Posterior vena cava (tissue), 2 donors: ENCODE data around the gene LHPP. TPM values are rescaled to one million over a fixed set of nuclear protein-coding genes. Genes with fewer than 3 reads are reported as not detected.

ENCODE experiments used
- DNase-seq: peaks from one replicate; pipeline ENCODE4 v3.0.0-alpha.2; 2020; ENCODE audit warnings: low spot score
- intact Hi-C, 2 donors: fragments of 100-400 bp; cut with DNase I; formaldehyde crosslinking; loops; one replicate each; pipeline versions ENCODE4 v1.14.1 to v1.14.2; 2022 to 2023
- total RNA-seq, 2 donors: library from RNA; stranded (reverse); fragmentation: NEBNext Ultra II Directional; extraction: Animal tissue kit (Norgen Biotek cat#: 25700); gene quantifications; one replicate each; pipeline ENCODE4 v1.2.1, GENCODE V29; 2021
- donor health status: DM: yes; HTN: yes; CAD: no.
- donor health status: DM: yes; HTN: yes; CAD: no.

LHPP gene
- total RNA-seq, 2 donors from 2014 or later, result 11.9 to 13.0 TPM

GRCh38 chr10:124637091-124637700 is 175.6 kb downstream of the LHPP start:
- intact Hi-C loops, result no loop called here
- no peak for DNase-seq

- DNase-seq, result no peak
- intact Hi-C loops, result no loop called here
These were observed 176.1 kb downstream of the LHPP start for GRCh38 chr10:124637746-124638145.

- intact Hi-C loops, result no loop called here
- no peak for DNase-seq
These were observed 177.6 kb downstream of the LHPP start for GRCh38 chr10:124639206-124639605.

- intact Hi-C loops, result loop anchor here in 1 of 2 donors (10.0 kb wide), 1 partner anchor 95 kb away; no protein-coding TSS in a partner anchor
- no peak for DNase-seq
These were observed 178.0 kb downstream of the LHPP start for GRCh38 chr10:124639646-124640045.

GRCh38 chr10:124640056-124640455 is 178.4 kb downstream of the LHPP start:
- DNase-seq, result no peak
- intact Hi-C loops, result loop anchor here in 1 of 2 donors (10.0 kb wide), 1 partner anchor 95 kb away; no protein-coding TSS in a partner anchor

GRCh38 chr10:124640538-124641231 is 179.1 kb downstream of the LHPP start:
- intact Hi-C loops, result loop anchor here in 1 of 2 donors (10.0 kb wide), 1 partner anchor 94 kb away; no protein-coding TSS in a partner anchor
- no peak for DNase-seq

- intact Hi-C loops, result loop anchor here in 1 of 2 donors (10.0 kb wide), 1 partner anchor 93 kb away; no protein-coding TSS in a partner anchor
- no peak for DNase-seq
These were observed 179.9 kb downstream of the LHPP start for GRCh38 chr10:124641282-124642087.

GRCh38 chr10:124642088-124642710 is 180.6 kb downstream of the LHPP start:
- no peak for DNase-seq
- intact Hi-C loops, result loop anchor here in 1 of 2 donors (10.0 kb wide), 1 partner anchor 93 kb away; no protein-coding TSS in a partner anchor

- DNase-seq, result no peak
- intact Hi-C loops, result loop anchor here in 1 of 2 donors (10.0 kb wide), 1 partner anchor 91 kb away; no protein-coding TSS in a partner anchor
These were observed 181.8 kb downstream of the LHPP start for GRCh38 chr10:124643330-124644009.

- DNase-seq, result no peak
- intact Hi-C loops, result loop anchor here in 1 of 2 donors (10.0 kb wide), 1 partner anchor 91 kb away; no protein-coding TSS in a partner anchor
These were observed 182.6 kb downstream of the LHPP start for GRCh38 chr10:124644236-124644635.

GRCh38 chr10:124644771-124645415 is 183.3 kb downstream of the LHPP start:
- no peak for DNase-seq
- intact Hi-C loops, result loop anchor here in 1 of 2 donors (10.0 kb wide), 1 partner anchor 90 kb away; no protein-coding TSS in a partner anchor

- intact Hi-C loops, result loop anchor here in 1 of 2 donors (10.0 kb wide), 1 partner anchor 89 kb away; no protein-coding TSS in a partner anchor
- no peak for DNase-seq
These were observed 184.0 kb downstream of the LHPP start for GRCh38 chr10:124645467-124646095.

- intact Hi-C loops, result loop anchor here in 1 of 2 donors (10.0 kb wide), 1 partner anchor 88 kb away; no protein-coding TSS in a partner anchor
- peak; percentile 96 for DNase-seq
These were observed 185.1 kb downstream of the LHPP start for GRCh38 chr10:124646483-124647352.

- intact Hi-C loops, result loop anchor here in 1 of 2 donors (10.0 kb wide), 1 partner anchor 87 kb away; no protein-coding TSS in a partner anchor
These were observed 186.0 kb downstream of the LHPP start for GRCh38 chr10:124647421-124648130.

GRCh38 chr10:124648131-124648475 is 186.5 kb downstream of the LHPP start:
- no peak for DNase-seq
- intact Hi-C loops, result loop anchor here in 1 of 2 donors (10.0 kb wide), 1 partner anchor 87 kb away; no protein-coding TSS in a partner anchor

More at GRCh38 chr10:124647421-124648130, 186.0 kb downstream of the LHPP start:
- DNase-seq, result peak; percentile 94

- DNase-seq, result no peak
- intact Hi-C loops, result loop anchor here in 1 of 2 donors (10.0 kb wide), 1 partner anchor 86 kb away; no protein-coding TSS in a partner anchor
These were observed 187.1 kb downstream of the LHPP start for GRCh38 chr10:124648738-124649137.
